ENCODE data around the gene IL1RL1. TPM values are rescaled to one million over a fixed set of nuclear protein-coding genes. Genes with fewer than 3 reads are reported as not detected.

Gene IL1RL1
- total RNA-seq, 2 experiments from 2014 or later: not detected

- H3K27ac Mint-ChIP-seq: no peak overlapping the region
- no peaks in the 10 kb centered on the region for H3K9me3 ChIP-seq (ENCODE audit: control insufficient read depth in 1 of 2, insufficient read depth in 1 of 2, low read length in 2 of 2)
- DNase-seq: no peak
These were observed 16.4 kb upstream of the IL1RL1 start for GRCh38 chr2:102294802-102295489.

GRCh38 chr2:102295566-102295965 is 15.8 kb upstream of the IL1RL1 start:
- intact Hi-C loops (cut with DNase I, micrococcal nuclease): loop anchor here in 1 of 2 experiments (5.0 kb wide), 1 partner anchor 43 kb away; no protein-coding TSS in a partner anchor
- no peaks in the 10 kb centered on the region for H3K9me3 Mint-ChIP-seq
- H3K27ac ChIP-seq (ENCODE audit: low read depth in 1 of 2, low read length in 2 of 2): no peak overlapping the region
- H3K4me3 Mint-ChIP-seq: no peak overlapping the region
- H3K36me3 ChIP-seq (ENCODE audit: insufficient read depth, low read length): no peaks in the 10 kb centered on the region
- no peaks in the 10 kb centered on the region for H3K36me3 Mint-ChIP-seq (ENCODE audit: low read depth)
- ATAC-seq (ENCODE audit: poor library complexity) (no peak), DNase-seq (no peak)
- peaks cover 4% of the 10 kb centered on the region for H3K4me1 ChIP-seq (ENCODE audit: insufficient read depth, low read length)
- no peak overlapping the region for H3K27ac Mint-ChIP-seq
- ChIA-PET CTCF (no interaction called here), POLR2A (no interaction called here)
- no peaks in the 10 kb centered on the region for H3K27me3 ChIP-seq (ENCODE audit: control insufficient read depth in 1 of 2, insufficient read depth in 2 of 2, low read length in 2 of 2)
- no peaks in the 10 kb centered on the region for H3K9me3 ChIP-seq (ENCODE audit: control insufficient read depth in 1 of 2, insufficient read depth in 1 of 2, low read length in 2 of 2)
- TF ChIP-seq CTCF (IDR thresholded peaks at IDR 0.05): no peak
- no peaks in the 10 kb centered on the region for H3K27me3 Mint-ChIP-seq
- no peak overlapping the region for H3K4me3 ChIP-seq (ENCODE audit: low read length)
- no peaks in the 10 kb centered on the region for H3K4me1 Mint-ChIP-seq (ENCODE audit: low read depth)

More at GRCh38 chr2:102294802-102295489, 16.4 kb upstream of the IL1RL1 start:
- H3K27me3 ChIP-seq (ENCODE audit: control insufficient read depth in 1 of 2, insufficient read depth in 2 of 2, low read length in 2 of 2): no peaks in the 10 kb centered on the region
- no peak overlapping the region for H3K4me3 ChIP-seq (ENCODE audit: low read length)
- Mint-ChIP-seq H3K4me1 (ENCODE audit: low read depth) (no peaks in the 10 kb centered on the region), H3K4me3 (no peak overlapping the region), H3K36me3 (ENCODE audit: low read depth) (no peaks in the 10 kb centered on the region), H3K27me3 (no peaks in the 10 kb centered on the region), H3K9me3 (no peaks in the 10 kb centered on the region)
- peaks cover 4% of the 10 kb centered on the region for H3K4me1 ChIP-seq (ENCODE audit: insufficient read depth, low read length)
- CTCF ChIA-PET: no interaction called here
- no peak for TF ChIP-seq CTCF (IDR thresholded peaks at IDR 0.05)
- H3K36me3 ChIP-seq (ENCODE audit: insufficient read depth, low read length): no peaks in the 10 kb centered on the region
- POLR2A ChIA-PET: no interaction called here
- no peak for ATAC-seq (ENCODE audit: poor library complexity)
- no peak overlapping the region for H3K27ac ChIP-seq (ENCODE audit: low read depth in 1 of 2, low read length in 2 of 2)
- intact Hi-C loops (cut with DNase I, micrococcal nuclease): loop anchor here in 1 of 2 experiments (5.0 kb wide), 1 partner anchor 43 kb away; no protein-coding TSS in a partner anchor

- Histone ChIP-seq H3K9me3 (ENCODE audit: control insufficient read depth in 1 of 2, insufficient read depth in 1 of 2, low read length in 2 of 2) (no peaks in the 10 kb centered on the region), H3K27me3 (ENCODE audit: control insufficient read depth in 1 of 2, insufficient read depth in 2 of 2, low read length in 2 of 2) (no peaks in the 10 kb centered on the region), H3K36me3 (ENCODE audit: insufficient read depth, low read length) (no peaks in the 10 kb centered on the region), H3K4me3 (ENCODE audit: low read length) (no peak overlapping the region), H3K27ac (ENCODE audit: low read depth in 1 of 2, low read length in 2 of 2) (no peak overlapping the region), H3K4me1 (ENCODE audit: insufficient read depth, low read length) (no peaks in the 10 kb centered on the region)
- H3K9me3 Mint-ChIP-seq: no peaks in the 10 kb centered on the region
- H3K36me3 Mint-ChIP-seq (ENCODE audit: low read depth): no peaks in the 10 kb centered on the region
- ATAC-seq (ENCODE audit: poor library complexity): no peak
- no peak for TF ChIP-seq CTCF (IDR thresholded peaks at IDR 0.05)
- no peaks in the 10 kb centered on the region for H3K27me3 Mint-ChIP-seq
- intact Hi-C loops (cut with DNase I, micrococcal nuclease): loop anchor here in 1 of 2 experiments (5.0 kb wide), 1 partner anchor 44 kb away; no protein-coding TSS in a partner anchor
- ChIA-PET POLR2A (no interaction called here), CTCF (interaction anchor here (0.7 kb wide), 1 partner anchor 36 kb away, joined by 3 read pairs; no protein-coding TSS in a partner anchor)
- no peak overlapping the region for H3K4me3 Mint-ChIP-seq
- no peak overlapping the region for H3K27ac Mint-ChIP-seq
- H3K4me1 Mint-ChIP-seq (ENCODE audit: low read depth): no peaks in the 10 kb centered on the region
- no peak for DNase-seq
These were observed 14.9 kb upstream of the IL1RL1 start for GRCh38 chr2:102296449-102296848.

Measured in CD4-positive, alpha-beta T cell (primary cell).